HG03521 (cell line): Measurements from ENCODE around the gene JAM3.
"Not testable (repeated sequence)": the region's sequence is repeated elsewhere in the genome, so short reads cannot be mapped to it uniquely, and the experiment has no call there.

Experiments used
- ATAC-seq: cut with Tn5 transposase; IDR thresholded peaks from one replicate; pipeline ENCODE4 v1.9.1; 2021; ENCODE audit warnings: mild to moderate bottlenecking, moderate library complexity; ENCODE audit not compliant: unreplicated experiment

JAM3 gene

DNA sequence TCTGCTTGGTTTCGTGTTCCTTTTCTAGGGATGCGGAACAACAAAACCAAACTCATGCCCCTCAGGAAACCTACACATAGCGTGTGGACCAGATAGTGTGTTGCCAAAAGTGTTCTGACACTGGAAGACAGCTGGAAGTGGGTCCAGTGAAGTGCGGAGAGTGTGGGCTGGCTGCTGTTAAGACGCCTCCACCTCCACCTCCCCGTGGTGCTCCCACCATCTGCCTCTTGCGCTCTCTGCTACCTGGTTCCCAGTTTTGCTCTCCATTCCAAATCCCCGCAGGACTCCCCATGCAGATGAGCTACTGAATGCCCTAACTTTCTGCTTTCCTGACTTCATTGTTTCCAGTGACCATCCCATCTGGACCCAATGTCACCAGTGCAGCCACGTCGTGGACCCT, 103.1 kb downstream of the JAM3 start:
- no peak for ATAC-seq

DNA sequence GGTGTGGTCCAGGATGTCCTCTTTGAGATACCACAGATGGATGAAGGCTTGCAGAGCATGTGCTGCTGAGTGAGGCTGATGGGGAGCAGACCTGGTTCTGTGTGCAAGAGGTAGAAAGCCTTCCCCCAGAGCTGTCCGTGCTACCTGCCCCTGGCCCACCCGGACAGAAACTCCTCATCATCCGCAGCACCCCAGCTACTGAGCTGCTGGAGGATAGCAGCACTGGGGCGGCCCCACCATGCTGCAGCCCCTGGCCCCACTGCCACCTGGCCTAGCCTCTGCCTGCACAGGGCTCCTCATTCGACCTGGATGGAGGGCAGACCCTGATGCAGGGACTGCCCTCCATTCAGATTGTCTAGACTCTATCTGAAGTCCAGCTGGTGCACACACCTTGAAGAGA, 104.4 kb downstream of the JAM3 start:
- ATAC-seq, result no peak

- ATAC-seq, result no peak
Observed at GRCh38 chr11:134176284-134176683, 107.4 kb downstream of the JAM3 start.

DNA sequence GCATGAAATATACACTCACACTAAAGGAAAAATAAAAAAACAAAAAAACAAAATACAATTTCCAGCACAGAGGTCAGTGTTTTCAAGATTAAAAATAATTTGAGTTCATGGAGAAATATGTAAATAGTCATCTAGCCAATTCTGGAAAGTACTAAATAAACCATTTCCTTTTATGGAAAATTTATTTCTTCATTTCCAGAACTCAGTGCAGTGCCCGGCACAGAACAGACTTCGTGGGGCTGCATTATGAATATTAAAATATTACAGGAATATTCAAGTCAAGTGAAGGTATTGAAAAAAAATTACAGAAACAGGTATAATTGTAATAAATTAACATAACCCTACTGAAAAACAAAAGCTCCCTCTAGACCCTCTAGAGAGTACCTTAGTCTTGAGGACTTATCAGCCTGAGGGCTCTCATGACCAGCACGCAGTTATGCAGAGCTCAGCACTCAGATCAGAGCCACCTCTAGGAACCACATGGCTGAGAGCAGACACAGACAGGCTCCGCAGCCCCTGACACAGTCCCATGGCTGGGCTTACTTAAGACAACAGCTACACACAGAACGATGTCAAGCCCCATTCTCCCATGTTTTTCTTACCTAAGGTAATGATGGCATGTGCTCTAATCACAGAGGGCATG, 109.3 kb downstream of the JAM3 start:
- ATAC-seq, result no peak

DNA sequence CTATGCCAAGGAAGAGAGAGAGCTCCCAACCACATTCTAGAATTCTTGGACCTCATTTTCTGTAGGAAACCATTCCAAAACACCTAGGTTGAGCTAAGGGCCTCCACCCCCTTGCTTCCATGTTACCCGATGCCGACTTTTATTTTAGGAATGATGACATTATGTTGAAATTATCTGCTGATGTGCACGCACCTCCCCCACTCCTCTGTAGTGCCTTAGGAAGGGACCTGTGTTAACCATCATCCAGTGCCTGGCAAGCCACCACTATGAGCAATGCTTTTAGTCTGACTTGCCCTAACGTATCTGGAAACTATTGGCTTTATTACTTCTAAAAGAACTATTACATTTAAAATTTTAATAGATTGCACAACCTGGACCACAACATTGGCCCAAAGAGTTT, 112.8 kb downstream of the JAM3 start:
- no peak for ATAC-seq

DNA sequence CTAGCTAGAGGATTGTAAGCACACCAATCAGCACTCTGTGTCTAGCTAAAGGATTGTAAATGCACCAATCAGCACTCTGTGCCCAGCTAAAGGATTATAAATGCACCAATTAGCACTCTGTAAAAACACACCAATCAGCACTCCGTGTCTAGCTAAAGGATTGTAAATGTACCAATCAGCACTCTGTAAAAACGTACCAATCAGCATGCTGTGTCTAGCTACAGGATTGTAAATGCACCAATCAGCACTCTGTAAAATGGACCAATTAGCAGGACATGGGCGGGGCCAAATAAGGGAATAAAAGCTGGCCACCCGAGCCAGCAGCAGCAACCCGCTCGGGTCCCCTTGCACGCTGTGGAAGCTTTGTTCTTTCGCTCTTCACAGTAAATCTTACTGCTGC, 119.2 kb downstream of the JAM3 start:
- not testable (repeated sequence) for ATAC-seq

DNA sequence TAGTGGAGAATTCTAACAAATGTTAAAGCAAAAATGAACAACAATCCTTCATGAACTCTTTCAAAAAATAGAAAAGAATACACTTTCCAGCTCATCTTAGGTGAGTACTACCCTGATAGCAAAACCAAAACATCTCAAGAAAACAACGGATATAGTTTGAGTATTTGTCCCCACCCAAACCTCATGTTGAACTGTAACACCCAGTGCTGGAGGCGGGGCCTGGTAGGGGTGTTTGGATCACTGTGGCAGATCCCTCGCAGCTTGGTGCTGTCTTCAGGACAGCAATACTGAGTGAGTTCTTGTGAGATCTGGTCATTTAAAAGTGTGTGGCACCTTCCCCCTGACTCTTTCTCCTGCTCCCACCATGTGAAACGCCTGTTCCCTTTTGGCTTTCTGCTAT, 127.9 kb downstream of the JAM3 start:
- ATAC-seq, result no peak

DNA sequence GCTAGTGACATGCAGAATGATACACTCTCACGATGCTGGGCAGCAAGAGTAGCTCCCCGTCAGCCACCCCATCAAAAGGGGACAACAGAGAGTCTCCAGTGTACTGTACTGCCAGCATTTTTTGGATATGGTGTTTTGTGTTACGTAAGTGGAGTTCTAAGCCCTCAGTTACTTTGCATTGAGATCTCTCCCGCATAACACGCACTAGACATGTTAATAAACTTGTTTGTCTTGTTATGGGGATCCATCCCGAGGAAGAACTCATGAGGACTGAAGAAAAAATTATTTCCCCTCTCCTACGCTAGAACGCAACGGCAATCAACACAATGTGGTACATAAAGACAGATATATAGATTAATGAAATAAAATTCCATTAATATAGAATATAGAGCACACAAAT, 130.7 kb downstream of the JAM3 start:
- ATAC-seq, result no peak

DNA sequence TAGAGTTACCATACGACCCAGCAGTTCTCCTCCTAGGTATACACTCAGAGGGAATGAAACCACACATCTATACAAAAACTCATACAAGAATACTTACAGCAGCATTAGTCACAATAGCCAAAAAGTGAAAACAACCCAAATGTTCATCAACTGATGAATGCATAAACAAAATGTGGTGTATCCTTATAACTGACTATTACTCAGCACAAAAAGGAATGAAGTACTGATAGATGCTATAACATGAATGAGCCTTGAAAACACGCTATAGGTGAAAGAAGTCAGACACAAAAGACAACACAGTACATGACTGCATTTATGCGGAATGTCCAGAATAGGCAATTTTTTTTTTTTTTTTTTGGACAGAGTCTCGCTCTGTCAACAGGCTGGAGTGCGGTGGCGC, 131.8 kb downstream of the JAM3 start:
- no peak for ATAC-seq
